GM18526 (cell line): ENCODE results near the gene EVI5L.

Source experiments
- POLR2A ChIP-seq: IDR thresholded peaks from 3 replicates; pipeline ENCODE4 v1.6.1; 2011; ENCODE audit not compliant: insufficient read length; ENCODE audit errors: extremely low read depth

Gene EVI5L

DNA sequence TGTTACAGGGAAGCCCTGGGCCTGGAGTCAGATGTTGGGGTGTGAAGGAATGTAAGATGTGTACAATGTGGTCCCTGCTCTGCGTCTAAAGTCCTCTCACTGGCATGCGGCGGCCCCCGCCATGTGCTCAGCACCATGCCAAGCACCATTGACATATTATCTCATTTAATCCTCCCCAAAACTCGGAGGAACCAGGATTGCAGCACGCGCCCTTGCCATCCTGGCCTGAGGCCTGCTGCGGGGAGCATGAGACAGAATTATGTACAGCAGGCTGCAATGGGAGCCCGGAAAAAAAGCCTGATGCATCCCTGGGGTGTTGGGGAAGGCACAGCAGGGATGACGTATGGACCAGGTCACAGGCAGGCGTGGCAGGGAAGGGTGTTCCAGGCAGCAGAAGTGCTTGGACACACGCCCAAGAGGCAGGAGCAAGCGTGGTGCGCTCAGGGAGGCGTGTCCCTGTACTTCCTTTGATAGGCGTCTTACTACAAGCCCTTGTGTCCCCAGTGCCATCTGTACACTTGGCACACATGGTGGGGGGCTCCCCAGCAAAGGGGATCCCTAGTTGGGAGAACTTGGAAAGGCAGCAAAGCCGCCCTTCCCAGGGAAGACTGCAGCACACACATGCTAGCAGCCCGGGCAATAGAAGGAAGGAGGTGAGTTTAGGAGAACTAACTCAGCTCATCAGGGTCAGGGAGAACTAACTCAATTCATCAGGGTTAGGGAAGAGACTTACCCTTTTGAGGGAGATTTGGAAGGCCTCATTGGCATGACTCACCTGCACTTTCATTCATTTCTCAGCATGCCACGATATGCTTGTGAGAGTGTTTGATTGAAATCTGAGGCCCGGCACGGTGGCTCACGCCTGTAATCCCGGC lies 3.4 kb downstream of the EVI5L start:
- no peak for TF ChIP-seq POLR2A

DNA sequence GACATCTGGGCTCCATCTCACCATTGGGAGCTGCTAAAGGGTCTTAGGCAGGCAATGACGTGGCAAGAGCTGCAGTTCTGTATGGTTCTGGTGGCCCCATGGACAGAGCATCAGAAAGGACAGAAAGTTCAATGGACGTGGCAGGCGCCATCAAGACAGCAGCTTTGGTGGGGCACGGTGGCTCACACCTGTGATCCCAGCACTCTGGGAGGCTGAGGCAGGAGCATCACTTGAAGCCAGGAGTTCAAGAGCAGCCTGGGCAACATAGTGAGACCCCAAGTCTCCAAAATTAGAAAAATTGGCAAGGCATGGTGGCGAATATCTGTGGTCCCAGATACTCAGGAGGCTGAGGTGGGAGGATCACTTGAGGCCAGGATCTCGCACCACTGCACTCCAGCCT lies 9.5 kb downstream of the EVI5L start:
- TF ChIP-seq POLR2A: no peak

DNA sequence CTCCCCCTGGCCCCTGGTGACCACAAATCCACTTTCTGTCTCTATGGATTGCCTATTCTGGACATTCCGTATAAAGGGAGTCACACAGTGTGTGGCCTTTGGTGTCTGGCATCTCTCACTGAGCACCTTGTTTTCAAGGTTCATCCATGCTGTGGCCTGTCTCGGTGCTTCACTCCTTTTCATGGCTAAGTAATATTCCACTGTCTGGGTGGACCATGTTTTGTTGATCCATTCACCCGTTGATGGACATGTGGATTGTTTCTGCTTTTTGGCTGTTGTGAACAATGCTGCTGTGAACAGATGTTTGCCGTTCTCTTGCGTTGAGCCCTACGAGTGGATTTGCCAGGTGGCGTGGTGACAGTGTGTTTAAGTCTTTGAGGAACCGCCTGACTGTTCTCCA lies 10.6 kb downstream of the EVI5L start:
- no peak for TF ChIP-seq POLR2A

DNA sequence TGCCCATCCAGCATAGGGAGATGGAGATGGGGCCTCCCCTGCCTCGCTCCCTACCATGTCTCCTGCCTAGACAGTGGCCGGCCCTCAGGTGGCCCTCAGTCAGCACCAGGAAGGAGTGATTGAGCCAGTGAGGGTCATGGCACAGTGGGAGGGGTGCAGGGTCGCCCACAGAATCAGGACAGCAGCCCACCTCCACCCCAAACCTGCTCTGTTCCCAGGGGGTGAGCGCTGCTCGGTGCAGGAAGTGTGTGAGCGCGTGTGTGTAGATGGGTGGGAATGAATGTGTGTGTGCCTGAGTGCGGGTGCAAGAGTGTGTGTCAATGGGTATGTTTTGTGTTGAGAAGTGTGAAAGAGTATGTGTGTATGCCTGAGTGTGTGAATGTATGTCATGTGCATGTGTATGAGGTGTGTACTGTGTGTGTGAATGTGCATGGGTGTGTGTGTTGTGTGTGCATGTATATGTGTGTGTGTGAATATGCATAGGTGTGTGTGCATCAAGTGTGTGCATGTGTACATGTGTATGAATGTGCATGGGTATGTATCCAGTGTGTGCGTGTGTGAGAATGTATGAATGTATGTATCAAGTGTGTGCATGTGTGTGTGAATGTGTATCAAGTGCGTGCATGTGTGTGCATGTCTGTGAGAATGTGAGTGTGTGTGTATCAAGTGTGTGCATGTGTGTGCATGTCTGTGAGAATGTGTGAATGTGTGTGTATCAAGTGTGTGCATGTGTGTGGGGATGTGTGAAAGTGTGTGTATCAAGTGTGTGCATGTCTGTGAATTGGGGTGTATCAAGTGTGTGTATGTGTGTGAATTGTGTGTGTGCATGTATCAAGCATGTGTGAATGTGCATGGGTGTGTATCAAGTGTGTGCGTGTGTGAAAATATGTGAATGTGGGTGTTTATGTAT lies 12.0 kb downstream of the EVI5L start:
- no peak for TF ChIP-seq POLR2A

DNA sequence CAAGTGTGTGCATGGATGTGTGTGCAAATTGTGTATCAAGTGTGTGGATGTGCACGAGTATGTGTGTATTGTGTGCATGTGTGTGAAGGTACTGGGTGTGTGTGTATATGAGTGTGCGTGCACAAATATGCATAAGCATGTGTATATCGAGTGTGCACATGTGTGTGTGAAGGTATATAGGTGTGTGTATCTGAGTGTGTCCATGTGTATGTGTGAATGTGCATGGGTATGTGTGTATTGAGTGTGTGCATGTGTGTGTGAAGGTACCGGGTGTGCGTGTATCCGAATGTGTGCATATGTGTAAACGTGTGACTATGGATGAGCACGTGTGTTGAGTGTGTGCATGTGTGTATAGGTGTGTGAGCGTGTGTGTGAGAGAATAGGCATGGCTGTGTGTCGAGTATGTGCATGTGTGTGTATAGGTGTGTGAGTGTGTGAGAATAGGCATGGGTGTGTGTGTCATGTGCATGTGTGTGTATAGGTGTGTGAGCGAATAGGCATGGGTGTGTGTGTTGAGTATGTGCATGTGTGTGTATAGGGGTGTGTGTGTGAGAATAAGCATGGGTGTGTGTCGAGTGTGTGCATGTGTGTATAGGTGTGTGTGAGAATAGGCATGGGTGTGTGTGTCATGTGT lies 12.8 kb downstream of the EVI5L start:
- TF ChIP-seq POLR2A: no peak

DNA sequence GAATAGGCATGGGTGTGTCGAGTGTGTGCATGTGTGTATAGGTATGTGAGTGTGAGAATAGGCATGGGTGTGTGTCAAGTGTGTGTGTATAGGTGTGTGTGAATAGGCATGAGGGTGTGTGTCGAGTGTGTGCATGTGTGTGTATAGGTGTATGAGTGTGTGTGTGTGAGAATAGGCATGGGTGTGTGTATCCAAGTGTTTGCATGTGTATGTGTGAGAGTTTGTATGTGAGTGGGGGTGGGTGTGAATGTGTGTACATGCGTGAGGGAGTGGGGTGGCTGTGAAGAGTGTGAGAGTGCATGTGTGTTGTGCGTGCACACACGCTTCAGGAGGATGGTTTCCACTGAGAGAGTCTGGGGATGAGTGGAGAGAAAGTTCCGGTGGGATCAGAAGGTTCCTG lies 13.5 kb downstream of the EVI5L start:
- TF ChIP-seq POLR2A: no peak

DNA sequence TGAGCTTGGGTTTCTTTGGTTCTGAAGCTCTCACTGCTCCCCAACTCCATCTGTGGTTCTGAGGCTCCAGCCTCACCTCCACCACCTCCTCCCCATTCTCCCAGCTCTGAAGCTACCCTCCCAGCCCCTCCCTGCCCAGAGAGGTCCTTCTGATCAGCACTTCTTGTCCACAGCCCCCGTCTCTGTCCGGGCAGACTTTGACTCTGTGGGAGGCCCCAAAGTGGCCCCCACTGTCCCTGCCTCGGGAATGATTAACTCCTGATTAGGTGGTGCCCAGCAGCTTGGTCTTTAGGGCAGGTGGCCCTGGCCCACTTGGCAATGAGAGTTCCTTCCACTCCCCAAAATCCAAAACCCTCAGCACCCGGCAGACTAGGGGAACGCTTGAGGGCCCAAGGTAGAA lies 14.4 kb downstream of the EVI5L start:
- no peak for TF ChIP-seq POLR2A

DNA sequence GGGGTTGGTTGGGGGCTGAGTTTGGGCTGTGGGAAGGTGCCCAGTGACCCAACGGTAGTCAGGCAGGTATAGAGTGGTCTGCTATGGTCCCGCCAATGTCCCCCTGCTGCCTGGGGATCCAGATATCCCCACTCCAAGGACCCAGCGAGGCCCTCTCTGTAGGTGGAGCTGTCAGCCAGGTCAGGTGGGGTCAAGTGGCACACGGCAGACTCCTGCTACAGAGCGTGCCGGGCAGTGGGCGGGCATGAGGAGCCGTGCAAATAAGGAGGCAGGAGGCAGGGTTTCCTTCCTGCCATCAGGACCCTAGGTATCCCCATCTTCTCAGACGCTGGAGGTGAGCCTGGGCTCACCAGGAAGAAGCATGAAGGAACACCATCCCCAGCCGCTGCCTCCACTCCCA lies 14.9 kb downstream of the EVI5L start:
- no peak for TF ChIP-seq POLR2A

DNA sequence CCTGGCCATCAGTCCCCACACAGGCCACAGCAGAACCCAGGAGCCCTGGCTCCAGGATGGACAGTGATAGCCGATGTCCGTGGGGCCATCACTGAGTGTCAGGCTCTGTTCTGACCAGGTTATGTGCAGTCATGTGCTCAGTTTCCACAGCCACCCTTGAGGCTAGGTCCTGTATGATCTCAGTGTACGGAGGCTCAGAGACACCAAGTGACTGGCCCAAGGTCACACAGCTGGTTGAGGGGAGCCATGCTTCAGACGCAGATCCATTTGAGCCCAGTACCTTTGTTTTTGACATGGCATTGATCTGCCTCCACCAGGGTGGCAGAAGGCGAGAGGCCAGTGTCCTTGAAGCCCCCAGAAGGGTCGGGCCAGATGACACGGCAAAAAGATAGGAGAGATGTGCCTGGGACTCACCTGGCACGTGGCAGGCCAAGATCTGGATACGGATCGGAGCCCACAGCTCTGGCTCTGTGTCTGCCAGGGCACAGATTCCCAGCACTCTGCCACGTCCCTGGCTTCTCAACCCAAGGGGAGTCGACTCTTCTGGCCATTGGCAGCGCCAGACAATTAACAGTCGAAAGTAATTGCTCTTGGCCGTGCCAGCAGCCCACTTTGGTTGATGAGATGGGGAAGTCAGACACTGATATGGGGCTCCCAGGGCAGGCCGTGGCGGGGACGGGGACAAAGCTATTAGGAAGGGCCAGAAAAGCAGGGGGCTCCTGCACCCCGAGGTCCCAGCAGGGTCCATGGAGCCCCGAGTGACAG lies 15.6 kb downstream of the EVI5L start:
- TF ChIP-seq POLR2A: no peak

DNA sequence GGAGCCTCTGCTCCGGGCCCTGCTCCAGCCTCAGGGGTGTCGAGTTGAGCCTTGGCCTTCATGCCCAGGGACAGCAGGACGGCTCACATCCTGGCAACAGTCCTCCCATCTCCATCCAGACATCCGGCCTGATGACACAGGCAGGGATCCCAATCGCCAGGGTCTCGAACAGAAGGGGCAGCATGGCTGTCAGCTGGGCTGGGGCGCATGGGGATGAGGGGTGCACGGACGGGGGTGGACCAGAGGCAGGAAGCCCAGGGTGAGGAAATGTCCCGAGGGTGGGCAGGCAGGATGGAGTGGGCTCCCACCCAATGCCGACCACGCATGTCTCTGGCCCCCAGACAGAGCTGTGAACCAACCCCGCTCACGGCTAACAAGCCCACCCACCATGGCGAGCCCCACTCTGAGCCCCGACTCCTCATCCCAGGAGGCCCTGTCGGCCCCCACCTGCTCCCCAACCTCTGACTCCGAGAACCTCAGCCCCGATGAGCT lies 16.2 kb downstream of the EVI5L start:
- no peak for TF ChIP-seq POLR2A

DNA sequence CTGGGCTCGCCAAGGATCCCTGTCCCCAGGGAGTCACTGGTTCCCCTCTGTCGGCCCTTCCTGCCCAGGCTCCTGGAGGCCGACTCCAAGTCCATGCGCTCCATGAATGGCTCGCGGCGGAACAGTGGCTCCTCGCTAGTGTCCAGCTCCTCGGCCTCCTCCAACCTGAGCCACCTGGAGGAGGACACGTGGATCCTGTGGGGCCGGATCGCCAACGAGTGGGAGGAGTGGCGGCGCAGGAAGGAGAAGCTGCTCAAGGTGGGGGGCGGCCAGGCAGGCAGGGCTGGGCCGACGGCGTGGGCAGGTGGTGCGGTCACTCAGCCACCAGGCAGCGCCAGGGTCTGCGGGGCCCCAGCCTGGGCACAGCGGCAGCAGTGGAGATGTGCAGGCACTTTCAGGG lies 17.6 kb downstream of the EVI5L start:
- TF ChIP-seq POLR2A: no peak

DNA sequence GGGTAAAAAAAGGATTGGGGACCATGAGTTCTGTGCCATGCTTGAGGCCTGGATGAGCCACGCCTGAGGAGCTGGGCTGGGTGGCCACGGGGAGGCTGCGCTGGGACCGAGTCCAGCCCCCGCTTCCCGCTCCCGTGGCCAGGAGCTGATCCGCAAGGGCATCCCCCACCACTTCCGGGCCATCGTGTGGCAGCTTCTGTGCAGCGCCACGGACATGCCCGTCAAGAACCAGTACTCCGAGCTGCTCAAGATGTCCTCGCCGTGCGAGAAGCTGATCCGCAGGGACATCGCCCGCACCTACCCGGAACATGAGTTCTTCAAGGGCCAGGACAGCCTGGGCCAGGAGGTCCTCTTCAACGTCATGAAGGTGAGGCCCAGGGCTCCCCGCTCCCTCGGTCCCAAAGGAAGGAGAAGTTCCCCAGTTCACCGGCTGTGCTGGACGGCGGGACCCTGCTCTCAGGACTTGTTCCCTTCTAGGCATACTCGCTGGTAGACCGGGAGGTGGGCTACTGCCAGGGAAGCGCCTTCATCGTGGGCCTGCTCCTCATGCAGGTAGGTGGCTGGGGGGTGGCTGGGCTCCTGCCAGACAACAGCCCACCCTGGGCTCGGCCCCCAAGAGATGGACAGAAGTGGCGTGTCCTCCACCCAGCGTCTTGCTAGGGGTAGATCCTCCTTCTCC lies 18.9 kb downstream of the EVI5L start:
- no peak for TF ChIP-seq POLR2A

DNA sequence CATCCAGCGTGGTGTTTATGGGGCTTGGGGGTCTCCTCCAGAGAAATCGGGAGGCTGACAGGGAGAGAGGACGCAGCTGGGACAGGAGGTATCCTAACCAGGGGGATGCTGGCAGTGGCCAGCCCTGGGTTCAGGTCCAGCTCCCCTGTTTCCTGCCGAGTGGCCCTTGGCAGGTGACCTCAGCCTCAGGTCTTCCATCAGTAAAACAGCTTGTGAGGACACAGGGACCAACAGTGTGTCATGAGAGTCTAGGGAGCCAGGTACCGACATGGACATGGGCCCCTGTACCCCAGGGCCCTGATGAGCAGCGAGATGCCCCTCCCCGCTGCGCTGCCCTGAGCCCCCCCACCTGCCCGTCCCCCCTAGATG lies 19.6 kb downstream of the EVI5L start:
- TF ChIP-seq POLR2A: no peak

DNA sequence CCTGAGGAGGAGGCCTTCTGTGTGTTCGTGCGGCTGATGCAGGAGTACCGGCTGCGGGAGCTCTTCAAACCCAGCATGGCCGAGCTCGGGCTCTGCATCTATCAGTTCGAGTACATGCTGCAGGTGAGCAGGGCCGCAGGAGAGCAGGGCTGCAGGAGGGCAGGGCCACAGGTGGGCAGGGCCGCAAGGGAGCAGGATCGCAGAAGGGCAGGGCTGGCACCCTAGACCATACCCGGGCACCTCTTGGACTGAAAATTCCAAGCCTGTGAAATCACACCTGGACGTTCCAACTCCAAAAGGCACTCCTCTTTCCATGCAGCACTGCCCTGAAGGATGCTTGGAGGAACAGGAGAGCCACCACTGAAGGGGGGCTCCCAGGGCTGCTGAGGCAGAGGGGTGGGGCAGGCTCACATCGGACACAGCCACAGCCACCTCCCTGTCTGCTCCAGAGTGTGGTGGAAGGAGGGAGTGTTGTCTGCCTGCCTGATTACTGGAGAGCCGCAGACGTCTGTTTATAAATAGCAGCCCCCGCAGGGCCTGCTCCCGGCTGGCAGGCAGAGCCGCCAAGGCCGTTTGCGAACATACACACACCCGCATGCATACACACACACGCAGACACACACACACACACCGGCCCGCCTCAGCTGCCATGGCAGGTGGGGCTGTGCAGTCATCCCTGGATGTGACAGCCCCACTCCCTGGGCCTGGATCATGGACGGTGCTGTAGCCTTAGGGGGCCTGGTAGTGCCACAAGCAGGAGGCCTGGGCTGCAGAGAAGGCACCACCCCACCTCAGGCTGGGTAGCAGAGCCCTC lies 20.2 kb downstream of the EVI5L start:
- TF ChIP-seq POLR2A: no peak
